HepG2 (cell line): Measurements from ENCODE around the gene KDM3B. TPM values are rescaled to one million over a fixed set of nuclear protein-coding genes. Genes with fewer than 3 reads are reported as not detected.

Experiments used
- HHEX ChIP-seq: IDR thresholded peaks from 2 replicates; pipeline ENCODE4 v1.6.1; 2016; ENCODE audit warnings: control low read depth
- HIVEP1 ChIP-seq: sonication (generic); formaldehyde crosslinking; IDR thresholded peaks from 2 replicates; pipeline ENCODE4 v1.4.0; 2020; ENCODE audit warnings: mild to moderate bottlenecking, missing genetic modification reagents
- HNRNPH1 ChIP-seq: fragments of 200-400 bp; formaldehyde crosslinking; optimal IDR thresholded peaks from 2 replicates; pipeline ENCODE3; 2017; ENCODE audit warnings: mild to moderate bottlenecking, low read depth, low read length
- HOXA7 ChIP-seq: sonication (generic); formaldehyde crosslinking; IDR thresholded peaks from 2 replicates; pipeline ENCODE4 v1.8.1; 2022; ENCODE audit warnings: mild to moderate bottlenecking, missing genetic modification reagents, moderate library complexity
- KAT8 ChIP-seq: IDR thresholded peaks from 2 replicates; pipeline ENCODE4 v1.6.1; 2016; ENCODE audit warnings: missing genetic modification reagents, missing compliant biosample characterization
- POLR2G ChIP-seq: fragments of 200-400 bp; formaldehyde crosslinking; IDR thresholded peaks from 2 replicates; pipeline ENCODE4 v1.6.1; 2018; ENCODE audit warnings: mild to moderate bottlenecking, low read depth, low read length, moderate library complexity
- PTBP1 ChIP-seq: fragments of 200-400 bp; formaldehyde crosslinking; IDR thresholded peaks from 2 replicates; pipeline ENCODE4 v1.6.1; 2018; ENCODE audit warnings: low read length, low read depth; ENCODE audit not compliant: poor library complexity, severe bottlenecking
- RAD51 ChIP-seq: fragments of 450-650 bp; IDR thresholded peaks from 2 replicates; pipeline ENCODE4 v1.6.1; 2016; ENCODE audit warnings: borderline replicate concordance
- TOPORS ChIP-seq: sonication (generic); formaldehyde crosslinking; IDR thresholded peaks from 2 replicates; pipeline ENCODE4 v1.8.0; 2023; ENCODE audit warnings: mild to moderate bottlenecking, missing genetic modification reagents
- ZNF331 ChIP-seq: sonication (generic); formaldehyde crosslinking; IDR thresholded peaks from 2 replicates; pipeline ENCODE4 v1.4.0; 2020; ENCODE audit warnings: missing genetic modification reagents
- ZNF709 ChIP-seq: sonication (generic); formaldehyde crosslinking; IDR thresholded peaks from 2 replicates; pipeline ENCODE4 v1.5.0; 2020; ENCODE audit warnings: mild to moderate bottlenecking, missing genetic modification reagents
- ZNF746 ChIP-seq: sonication (generic); formaldehyde crosslinking; IDR thresholded peaks from 2 replicates; pipeline ENCODE4 v1.8.0; 2022; ENCODE audit warnings: mild to moderate bottlenecking, missing genetic modification reagents
- ZNF839 ChIP-seq: sonication (generic); formaldehyde crosslinking; IDR thresholded peaks from 2 replicates; pipeline ENCODE4 v1.4.0; 2020; ENCODE audit warnings: missing genetic modification reagents, mild to moderate bottlenecking, borderline replicate concordance
- ZNF850 ChIP-seq: sonication (generic); formaldehyde crosslinking; conservative IDR thresholded peaks from 2 replicates; pipeline ENCODE4 v1.9.0; 2021; ENCODE audit warnings: mild to moderate bottlenecking, missing genetic modification reagents
- polyA plus RNA-seq, 8 experiments: library from polyadenylated mRNA; depleted of rRNA in 3 of 8; stranded (reverse) in 7 of 8; unstranded in 1 of 8; fragments of >200 nt; fragmentation: Illumina TruSeq in 4 of 8; extraction: Trizol in 4 of 8; gene quantifications; 2 replicates each; pipeline versions ENCODE4 v1.2.1 to v1.2.3, GENCODE V29; 2011 to 2016; ENCODE audit warnings: low read depth in 4 of 8, missing spikeins in 1 of 8, mixed read lengths in 1 of 8; ENCODE audit not compliant: insufficient read depth in 1 of 8
- total RNA-seq, 5 experiments: library from RNA; depleted of rRNA; stranded (reverse); fragments of >200 nt; fragmentation: Illumina TruSeq; extraction: Trizol; gene quantifications; 2 replicates each; pipeline ENCODE4 v1.2.3, GENCODE V29; 2016; ENCODE audit warnings: low read depth in 1 of 5
- TF ChIP-seq, protein P1 (sequence below): sonication (generic); formaldehyde crosslinking; IDR thresholded peaks from 2 replicates; pipeline ENCODE4 v1.5.1; 2020; ENCODE audit warnings: mild to moderate bottlenecking, moderate library complexity, missing genetic modification reagents
- TF ChIP-seq, protein P2 (sequence below): sonication (generic); formaldehyde crosslinking; IDR thresholded peaks from 2 replicates; pipeline ENCODE4 v1.5.1; 2020; ENCODE audit warnings: mild to moderate bottlenecking, missing genetic modification reagents
- TF ChIP-seq, protein P3 (sequence below): IDR thresholded peaks from 2 replicates; pipeline ENCODE4 v1.6.1; 2012; ENCODE audit warnings: low read length, improper control_type of control experiment
- TF ChIP-seq, protein P4 (sequence below): conservative IDR thresholded peaks from 2 replicates; pipeline ENCODE4 v1.6.1; 2018; ENCODE audit warnings: missing genetic modification reagents
- TF ChIP-seq, protein P5 (sequence below), 2 experiments: fragments of 450-650 bp in 1 of 2; sonication (generic) in 1 of 2; formaldehyde crosslinking; IDR thresholded peaks; 2 replicates each; pipeline versions ENCODE4 v1.5.0 to v1.8.0; 2020 to 2022; ENCODE audit warnings: mild to moderate bottlenecking in 1 of 2, missing genetic modification reagents in 1 of 2

Gene KDM3B
- total and polyA plus RNA-seq, 2 of the 13 experiments (the other 11 are each of a cell fraction or from before 2014, with no cell fraction given) = 19.7 to 34.3 TPM

DNA sequence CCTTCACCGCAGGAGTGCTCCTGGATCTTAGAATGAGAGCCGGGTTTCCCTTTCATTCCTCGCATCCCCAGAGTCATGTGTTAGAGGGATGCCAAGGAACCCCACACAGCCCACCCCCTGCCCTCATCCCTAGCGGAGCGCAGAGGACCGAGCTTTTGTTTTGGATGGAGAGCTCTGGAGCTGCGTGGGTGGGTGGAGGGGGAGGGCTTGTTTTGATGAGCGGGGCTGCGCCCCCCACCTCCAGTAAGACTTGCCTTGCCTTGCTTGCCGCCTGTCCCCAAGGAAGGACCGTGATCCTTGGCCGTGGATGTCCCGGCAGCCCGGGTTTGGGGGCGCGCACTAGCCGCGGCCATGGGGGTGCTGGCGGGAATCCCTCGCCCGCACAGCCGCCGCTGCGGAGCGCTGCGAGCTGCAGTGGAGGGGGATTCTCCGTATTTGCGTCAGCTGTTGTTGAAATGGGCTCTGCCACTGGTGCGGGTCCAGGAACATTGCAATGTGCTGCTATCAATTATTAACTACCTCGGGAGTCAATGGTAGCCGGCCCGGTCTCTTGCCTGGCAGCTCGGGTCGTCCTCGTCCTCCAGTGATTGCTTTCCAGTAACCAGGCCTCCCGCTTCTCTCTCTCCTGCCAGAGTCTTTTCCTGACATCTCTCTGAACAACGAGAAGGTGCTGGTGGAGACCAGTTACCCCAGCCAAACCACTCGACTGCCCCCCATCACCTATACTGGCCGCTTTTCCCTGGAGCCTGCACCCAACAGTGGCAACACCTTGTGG lies 113.8 kb downstream of the KDM3B start (continued):
- TF ChIP-seq TOPORS (CRISPR knock-in tag) (no peak), HHEX (CRISPR knock-in tag) (no peak), HNRNPH1 (no peak), PTBP1 (no peak), ZNF850 (CRISPR knock-in tag) (no peak), ZNF331 (peak; percentile 35; the same call in 1 of the 2 replicates), HOXA7 (CRISPR knock-in tag) (no peak), RAD51 (no peak), KAT8 (CRISPR knock-in tag) (peak; percentile 34; the same call in 1 of the 2 replicates), ZNF746 (CRISPR knock-in tag) (0 out of 2 replicates have a peak, but pooled peaks have one; percentile 24), ZNF839 (CRISPR knock-in tag) (no peak), POLR2G (peak; percentile 13), ZNF709 (CRISPR knock-in tag) (peak; percentile 69; the same call in 1 of the 2 replicates), HIVEP1 (CRISPR knock-in tag) (peak; percentile 99)
- TF ChIP-seq, protein P1, sequence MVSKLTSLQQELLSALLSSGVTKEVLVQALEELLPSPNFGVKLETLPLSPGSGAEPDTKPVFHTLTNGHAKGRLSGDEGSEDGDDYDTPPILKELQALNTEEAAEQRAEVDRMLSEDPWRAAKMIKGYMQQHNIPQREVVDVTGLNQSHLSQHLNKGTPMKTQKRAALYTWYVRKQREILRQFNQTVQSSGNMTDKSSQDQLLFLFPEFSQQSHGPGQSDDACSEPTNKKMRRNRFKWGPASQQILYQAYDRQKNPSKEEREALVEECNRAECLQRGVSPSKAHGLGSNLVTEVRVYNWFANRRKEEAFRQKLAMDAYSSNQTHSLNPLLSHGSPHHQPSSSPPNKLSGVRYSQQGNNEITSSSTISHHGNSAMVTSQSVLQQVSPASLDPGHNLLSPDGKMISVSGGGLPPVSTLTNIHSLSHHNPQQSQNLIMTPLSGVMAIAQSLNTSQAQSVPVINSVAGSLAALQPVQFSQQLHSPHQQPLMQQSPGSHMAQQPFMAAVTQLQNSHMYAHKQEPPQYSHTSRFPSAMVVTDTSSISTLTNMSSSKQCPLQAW (CRISPR knock-in tag) = peak; percentile 97
- TF ChIP-seq, protein P2, sequence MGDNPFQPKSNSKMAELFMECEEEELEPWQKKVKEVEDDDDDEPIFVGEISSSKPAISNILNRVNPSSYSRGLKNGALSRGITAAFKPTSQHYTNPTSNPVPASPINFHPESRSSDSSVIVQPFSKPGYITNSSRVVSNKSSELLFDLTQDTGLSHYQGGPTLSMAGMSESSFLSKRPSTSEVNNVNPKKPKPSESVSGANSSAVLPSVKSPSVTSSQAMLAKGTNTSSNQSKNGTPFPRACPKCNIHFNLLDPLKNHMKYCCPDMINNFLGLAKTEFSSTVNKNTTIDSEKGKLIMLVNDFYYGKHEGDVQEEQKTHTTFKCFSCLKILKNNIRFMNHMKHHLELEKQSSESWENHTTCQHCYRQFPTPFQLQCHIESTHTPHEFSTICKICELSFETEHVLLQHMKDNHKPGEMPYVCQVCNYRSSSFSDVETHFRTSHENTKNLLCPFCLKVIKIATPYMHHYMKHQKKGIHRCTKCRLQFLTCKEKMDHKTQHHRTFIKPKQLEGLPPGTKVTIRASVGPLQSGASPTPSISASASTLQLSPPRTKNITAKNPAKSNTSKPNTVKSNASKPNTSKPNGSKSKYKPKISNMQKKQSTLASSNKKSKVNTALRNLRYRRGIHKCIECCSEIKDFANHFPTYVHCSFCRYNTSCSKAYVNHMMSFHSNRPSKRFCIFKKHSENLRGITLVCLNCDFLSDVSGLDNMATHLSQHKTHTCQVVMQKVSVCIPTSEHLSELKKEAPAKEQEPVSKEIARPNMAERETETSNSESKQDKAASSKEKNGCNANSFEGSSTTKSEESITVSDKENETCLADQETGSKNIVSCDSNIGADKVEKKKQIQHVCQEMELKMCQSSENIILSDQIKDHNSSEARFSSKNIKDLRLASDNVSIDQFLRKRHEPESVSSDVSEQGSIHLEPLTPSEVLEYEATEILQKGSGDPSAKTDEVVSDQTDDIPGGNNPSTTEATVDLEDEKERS = 0 out of 2 replicates have a peak, but pooled peaks have one; percentile 21
- TF ChIP-seq, protein P3, sequence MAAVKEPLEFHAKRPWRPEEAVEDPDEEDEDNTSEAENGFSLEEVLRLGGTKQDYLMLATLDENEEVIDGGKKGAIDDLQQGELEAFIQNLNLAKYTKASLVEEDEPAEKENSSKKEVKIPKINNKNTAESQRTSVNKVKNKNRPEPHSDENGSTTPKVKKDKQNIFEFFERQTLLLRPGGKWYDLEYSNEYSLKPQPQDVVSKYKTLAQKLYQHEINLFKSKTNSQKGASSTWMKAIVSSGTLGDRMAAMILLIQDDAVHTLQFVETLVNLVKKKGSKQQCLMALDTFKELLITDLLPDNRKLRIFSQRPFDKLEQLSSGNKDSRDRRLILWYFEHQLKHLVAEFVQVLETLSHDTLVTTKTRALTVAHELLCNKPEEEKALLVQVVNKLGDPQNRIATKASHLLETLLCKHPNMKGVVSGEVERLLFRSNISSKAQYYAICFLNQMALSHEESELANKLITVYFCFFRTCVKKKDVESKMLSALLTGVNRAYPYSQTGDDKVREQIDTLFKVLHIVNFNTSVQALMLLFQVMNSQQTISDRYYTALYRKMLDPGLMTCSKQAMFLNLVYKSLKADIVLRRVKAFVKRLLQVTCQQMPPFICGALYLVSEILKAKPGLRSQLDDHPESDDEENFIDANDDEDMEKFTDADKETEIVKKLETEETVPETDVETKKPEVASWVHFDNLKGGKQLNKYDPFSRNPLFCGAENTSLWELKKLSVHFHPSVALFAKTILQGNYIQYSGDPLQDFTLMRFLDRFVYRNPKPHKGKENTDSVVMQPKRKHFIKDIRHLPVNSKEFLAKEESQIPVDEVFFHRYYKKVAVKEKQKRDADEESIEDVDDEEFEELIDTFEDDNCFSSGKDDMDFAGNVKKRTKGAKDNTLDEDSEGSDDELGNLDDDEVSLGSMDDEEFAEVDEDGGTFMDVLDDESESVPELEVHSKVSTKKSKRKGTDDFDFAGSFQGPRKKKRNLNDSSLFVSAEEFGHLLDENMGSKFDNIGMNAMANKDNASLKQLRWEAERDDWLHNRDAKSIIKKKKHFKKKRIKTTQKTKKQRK = no peak
- TF ChIP-seq, protein P4, sequence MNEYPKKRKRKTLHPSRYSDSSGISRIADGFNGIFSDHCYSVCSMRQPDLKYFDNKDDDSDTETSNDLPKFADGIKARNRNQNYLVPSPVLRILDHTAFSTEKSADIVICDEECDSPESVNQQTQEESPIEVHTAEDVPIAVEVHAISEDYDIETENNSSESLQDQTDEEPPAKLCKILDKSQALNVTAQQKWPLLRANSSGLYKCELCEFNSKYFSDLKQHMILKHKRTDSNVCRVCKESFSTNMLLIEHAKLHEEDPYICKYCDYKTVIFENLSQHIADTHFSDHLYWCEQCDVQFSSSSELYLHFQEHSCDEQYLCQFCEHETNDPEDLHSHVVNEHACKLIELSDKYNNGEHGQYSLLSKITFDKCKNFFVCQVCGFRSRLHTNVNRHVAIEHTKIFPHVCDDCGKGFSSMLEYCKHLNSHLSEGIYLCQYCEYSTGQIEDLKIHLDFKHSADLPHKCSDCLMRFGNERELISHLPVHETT = 0 out of 2 replicates have a peak, but pooled peaks have one; percentile 38
- TF ChIP-seq, protein P5, sequence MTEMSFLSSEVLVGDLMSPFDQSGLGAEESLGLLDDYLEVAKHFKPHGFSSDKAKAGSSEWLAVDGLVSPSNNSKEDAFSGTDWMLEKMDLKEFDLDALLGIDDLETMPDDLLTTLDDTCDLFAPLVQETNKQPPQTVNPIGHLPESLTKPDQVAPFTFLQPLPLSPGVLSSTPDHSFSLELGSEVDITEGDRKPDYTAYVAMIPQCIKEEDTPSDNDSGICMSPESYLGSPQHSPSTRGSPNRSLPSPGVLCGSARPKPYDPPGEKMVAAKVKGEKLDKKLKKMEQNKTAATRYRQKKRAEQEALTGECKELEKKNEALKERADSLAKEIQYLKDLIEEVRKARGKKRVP (CRISPR knock-in tag; IDR thresholded peaks at IDR 0.05) = peak in 1 of 2 experiments; percentile 62; a peak in 1 of 4 replicates
